GM12874 (cell line): Measurements from ENCODE around the gene PPP2R2D.

Experiments
- CTCF ChIP-seq: IDR thresholded peaks from 2 replicates; pipeline ENCODE4 v1.5.1; 2011; ENCODE audit warnings: low read depth, mild to moderate bottlenecking, control low read depth, low read length, moderate library complexity; ENCODE audit not compliant: insufficient read depth

PPP2R2D gene

GRCh38 chr10:131899695-131900349 is 986 bp upstream of the PPP2R2D start:
- no peak for TF ChIP-seq CTCF

GRCh38 chr10:131901181-131901829 is 497 bp downstream of the PPP2R2D start:
- no peak for TF ChIP-seq CTCF

GRCh38 chr10:131902211-131902610 is 1.4 kb downstream of the PPP2R2D start:
- TF ChIP-seq CTCF: no peak

GRCh38 chr10:131902691-131903090 is 1.9 kb downstream of the PPP2R2D start:
- no peak for TF ChIP-seq CTCF

GRCh38 chr10:131905267-131905571 is 4.4 kb downstream of the PPP2R2D start:
- TF ChIP-seq CTCF: no peak

GRCh38 chr10:131905603-131906268 is 4.9 kb downstream of the PPP2R2D start:
- no peak for TF ChIP-seq CTCF

- TF ChIP-seq CTCF: no peak
Observed at GRCh38 chr10:131906269-131906639, 5.4 kb downstream of the PPP2R2D start.
